Tibial nerve (tissue), 4 donors: ENCODE data around the gene PTPN22.

Experiments
- EP300 ChIP-seq, 2 donors: sonication (generic); formaldehyde crosslinking; IDR thresholded peaks; one replicate each; pipeline ENCODE4 v1.6.1; 2017; ENCODE audit warnings: antibody characterized with exemption in 2 of 2, mild to moderate bottlenecking in 1 of 2
- POLR2A ChIP-seq, 2 donors: fragments of 450-650 bp; IDR thresholded peaks; one replicate each; pipeline ENCODE4 v1.6.1; 2017; ENCODE audit warnings: antibody characterized with exemption in 2 of 2, mild to moderate bottlenecking in 2 of 2, moderate library complexity in 2 of 2
- TF ChIP-seq, protein P1 (sequence below), 5 experiments: fragments of 200-600 bp in 3 of 5; fragments of 450-650 bp in 2 of 5; sonication (generic) in 3 of 5; IDR thresholded peaks; one replicate each; pipeline ENCODE4 v1.5.1; 2016 to 2019; ENCODE audit warnings: antibody characterized with exemption in 5 of 5, mild to moderate bottlenecking in 3 of 5, moderate library complexity in 2 of 5

DNA sequence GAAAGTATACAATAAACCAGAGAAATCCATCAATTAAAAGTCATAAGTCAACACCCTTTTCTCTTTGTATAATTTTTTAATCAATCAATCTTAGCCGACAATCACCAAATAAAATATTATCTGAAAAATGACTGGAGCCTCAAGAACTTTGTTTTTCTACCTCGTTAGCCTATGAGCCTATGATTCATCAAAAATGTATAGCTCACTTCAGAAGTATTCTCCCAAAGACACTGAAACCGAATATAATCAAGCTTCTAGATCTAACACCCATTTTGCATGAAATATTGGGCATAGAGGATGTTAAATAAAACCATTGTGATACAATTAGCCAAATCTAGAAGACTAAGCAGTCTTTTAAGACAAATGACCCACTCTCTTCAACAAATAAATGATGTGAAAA is 41.5 kb downstream of the PTPN22 start:
- TF ChIP-seq, protein P1, sequence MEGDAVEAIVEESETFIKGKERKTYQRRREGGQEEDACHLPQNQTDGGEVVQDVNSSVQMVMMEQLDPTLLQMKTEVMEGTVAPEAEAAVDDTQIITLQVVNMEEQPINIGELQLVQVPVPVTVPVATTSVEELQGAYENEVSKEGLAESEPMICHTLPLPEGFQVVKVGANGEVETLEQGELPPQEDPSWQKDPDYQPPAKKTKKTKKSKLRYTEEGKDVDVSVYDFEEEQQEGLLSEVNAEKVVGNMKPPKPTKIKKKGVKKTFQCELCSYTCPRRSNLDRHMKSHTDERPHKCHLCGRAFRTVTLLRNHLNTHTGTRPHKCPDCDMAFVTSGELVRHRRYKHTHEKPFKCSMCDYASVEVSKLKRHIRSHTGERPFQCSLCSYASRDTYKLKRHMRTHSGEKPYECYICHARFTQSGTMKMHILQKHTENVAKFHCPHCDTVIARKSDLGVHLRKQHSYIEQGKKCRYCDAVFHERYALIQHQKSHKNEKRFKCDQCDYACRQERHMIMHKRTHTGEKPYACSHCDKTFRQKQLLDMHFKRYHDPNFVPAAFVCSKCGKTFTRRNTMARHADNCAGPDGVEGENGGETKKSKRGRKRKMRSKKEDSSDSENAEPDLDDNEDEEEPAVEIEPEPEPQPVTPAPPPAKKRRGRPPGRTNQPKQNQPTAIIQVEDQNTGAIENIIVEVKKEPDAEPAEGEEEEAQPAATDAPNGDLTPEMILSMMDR (IDR thresholded peaks at IDR 0.05) = no peak
- TF ChIP-seq POLR2A (IDR thresholded peaks at IDR 0.05) (no peak), EP300 (IDR thresholded peaks at IDR 0.05) (no peak)
